Testis (tissue), 2 donors: ENCODE results near the gene ZNF319.

ENCODE experiments used
- POLR2A ChIP-seq: fragments of 450-650 bp; IDR thresholded peaks from one replicate; pipeline ENCODE4 v1.6.1; 2017; ENCODE audit warnings: antibody characterized with exemption, mild to moderate bottlenecking, moderate library complexity
- TF ChIP-seq, protein P1 (sequence below), 3 experiments: fragments of 450-650 bp in 2 of 3; fragments of 200-600 bp in 1 of 3; sonication (generic) in 1 of 3; IDR thresholded peaks; one replicate each; pipeline ENCODE4 v1.5.1; 2016 to 2019; ENCODE audit warnings: antibody characterized with exemption in 3 of 3, mild to moderate bottlenecking in 2 of 3, moderate library complexity in 1 of 3

GRCh38 chr16:57994778-57995177 lies 5.7 kb downstream of the ZNF319 start:
- TF ChIP-seq, protein P1, sequence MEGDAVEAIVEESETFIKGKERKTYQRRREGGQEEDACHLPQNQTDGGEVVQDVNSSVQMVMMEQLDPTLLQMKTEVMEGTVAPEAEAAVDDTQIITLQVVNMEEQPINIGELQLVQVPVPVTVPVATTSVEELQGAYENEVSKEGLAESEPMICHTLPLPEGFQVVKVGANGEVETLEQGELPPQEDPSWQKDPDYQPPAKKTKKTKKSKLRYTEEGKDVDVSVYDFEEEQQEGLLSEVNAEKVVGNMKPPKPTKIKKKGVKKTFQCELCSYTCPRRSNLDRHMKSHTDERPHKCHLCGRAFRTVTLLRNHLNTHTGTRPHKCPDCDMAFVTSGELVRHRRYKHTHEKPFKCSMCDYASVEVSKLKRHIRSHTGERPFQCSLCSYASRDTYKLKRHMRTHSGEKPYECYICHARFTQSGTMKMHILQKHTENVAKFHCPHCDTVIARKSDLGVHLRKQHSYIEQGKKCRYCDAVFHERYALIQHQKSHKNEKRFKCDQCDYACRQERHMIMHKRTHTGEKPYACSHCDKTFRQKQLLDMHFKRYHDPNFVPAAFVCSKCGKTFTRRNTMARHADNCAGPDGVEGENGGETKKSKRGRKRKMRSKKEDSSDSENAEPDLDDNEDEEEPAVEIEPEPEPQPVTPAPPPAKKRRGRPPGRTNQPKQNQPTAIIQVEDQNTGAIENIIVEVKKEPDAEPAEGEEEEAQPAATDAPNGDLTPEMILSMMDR (IDR thresholded peaks at IDR 0.05), result peak in 2 of 3 experiments; percentile 9 to 23
- TF ChIP-seq POLR2A, result no peak
